ENCODE data around the gene BOLA3.
A peak's percentile ranks its signal among the peaks of the same experiment; 100 is the strongest.
"Not testable (repeated sequence)": the region's sequence is repeated elsewhere in the genome, so short reads cannot be mapped to it uniquely, and the experiment has no call there.

Gene BOLA3

GRCh38 chr2:74101574-74102300 lies 46.0 kb downstream of the BOLA3 start:
- no peak for DNase-seq

- DNase-seq = peak; percentile 52
These were observed 47.2 kb downstream of the BOLA3 start for GRCh38 chr2:74100254-74101216.

GRCh38 chr2:74099835-74100234 lies 47.9 kb downstream of the BOLA3 start:
- DNase-seq = no peak

DNA sequence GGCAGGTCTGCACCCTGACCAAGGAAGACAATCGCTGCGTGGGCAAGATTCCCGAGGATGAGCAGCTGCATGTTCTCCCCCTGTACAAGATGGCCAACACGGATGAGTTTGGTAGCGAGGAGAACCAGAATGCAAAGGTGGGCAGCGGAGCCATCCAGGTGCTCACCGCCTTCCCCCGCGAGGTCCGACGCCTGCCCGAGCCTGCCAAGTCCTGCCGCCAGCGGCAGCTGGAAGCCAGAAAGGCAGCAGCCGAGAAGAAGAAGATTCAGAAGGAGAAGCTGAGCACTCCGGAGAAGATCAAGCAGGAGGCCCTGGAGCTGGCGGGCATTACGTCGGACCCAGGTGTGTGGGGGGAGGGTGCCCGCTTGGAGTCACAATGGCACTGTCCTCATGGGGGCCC lies 48.4 kb downstream of the BOLA3 start:
- no peak for DNase-seq

GRCh38 chr2:74097574-74097973 lies 50.1 kb downstream of the BOLA3 start:
- DNase-seq = peak; percentile 33

GRCh38 chr2:74096052-74096451 lies 51.7 kb downstream of the BOLA3 start:
- DNase-seq = no peak

DNA sequence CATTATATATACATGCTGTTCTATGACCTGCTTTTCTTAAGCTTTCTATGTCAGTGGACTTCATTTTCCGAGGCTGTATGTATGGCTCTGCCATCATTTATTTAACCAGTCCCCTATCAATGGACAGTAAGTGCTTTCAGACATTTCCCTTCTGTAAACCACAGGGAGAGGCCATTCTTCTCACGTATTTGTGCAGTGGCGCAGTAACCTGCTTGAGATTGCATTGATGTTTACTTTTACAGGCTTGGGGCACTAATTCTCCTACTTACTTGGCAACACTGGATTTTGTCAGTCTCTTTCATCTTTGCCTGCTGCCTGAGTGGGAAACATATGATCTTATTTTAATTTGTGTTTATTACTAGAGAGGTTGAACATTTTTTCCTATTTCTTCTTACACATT lies 52.1 kb downstream of the BOLA3 start:
- no peak for DNase-seq

- peak; percentile 49 for DNase-seq
These were observed 53.4 kb downstream of the BOLA3 start for GRCh38 chr2:74094291-74094690.

- DNase-seq = no peak
These were observed 53.9 kb downstream of the BOLA3 start for GRCh38 chr2:74093840-74094239.

- DNase-seq = peak; percentile 41
These were observed 54.3 kb downstream of the BOLA3 start for GRCh38 chr2:74093426-74093825.

GRCh38 chr2:74092275-74092674 lies 55.4 kb downstream of the BOLA3 start:
- DNase-seq = peak; percentile 33

GRCh38 chr2:74091391-74091790 lies 56.3 kb downstream of the BOLA3 start:
- peak; percentile 33 for DNase-seq

DNA sequence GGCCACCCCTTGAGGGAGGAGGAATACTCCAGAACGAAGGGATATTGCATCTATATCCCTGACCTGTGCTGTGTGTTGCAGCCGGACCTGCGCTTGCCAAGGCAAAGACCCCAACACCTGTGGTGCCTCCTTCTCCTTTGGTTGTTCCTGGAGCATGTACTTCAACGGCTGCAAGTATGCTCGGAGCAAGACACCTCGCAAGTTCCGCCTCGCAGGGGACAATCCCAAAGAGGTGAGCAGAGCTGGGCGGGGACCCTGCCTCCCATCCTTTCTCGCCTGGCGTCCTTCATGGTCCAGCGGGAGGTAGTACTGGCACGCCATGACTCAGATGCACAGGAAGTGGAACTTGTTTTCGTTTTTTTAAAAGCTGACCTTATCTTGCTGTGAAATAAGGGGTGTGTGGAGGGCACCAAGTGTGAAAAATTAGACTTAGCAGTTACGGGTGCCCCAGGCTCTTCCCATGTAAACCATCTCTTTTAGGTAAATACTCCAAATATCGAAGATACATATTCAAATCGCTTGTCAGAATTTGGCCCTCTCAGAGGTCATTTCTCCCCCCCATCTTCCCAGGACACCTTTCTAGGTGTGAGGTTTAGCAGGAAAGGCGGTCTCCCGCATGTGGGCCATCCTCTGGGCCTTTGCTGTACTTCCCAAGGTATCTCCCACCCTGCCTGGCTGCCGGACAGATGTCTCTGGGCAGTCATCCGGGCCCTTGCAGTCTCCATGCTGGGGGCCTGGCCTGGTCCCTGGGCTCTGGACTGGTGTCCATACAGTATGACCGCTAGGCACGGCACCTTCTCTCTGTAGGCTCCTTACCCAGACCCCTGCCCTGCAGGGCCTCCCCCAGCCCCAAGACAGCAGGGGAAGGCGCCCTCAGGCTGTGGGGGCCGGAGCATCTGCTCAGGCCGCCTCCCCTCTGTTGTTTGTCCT lies 57.6 kb downstream of the BOLA3 start:
- DNase-seq = no peak

GRCh38 chr2:74088676-74089075 lies 59.0 kb downstream of the BOLA3 start:
- DNase-seq = not testable (repeated sequence)

DNA sequence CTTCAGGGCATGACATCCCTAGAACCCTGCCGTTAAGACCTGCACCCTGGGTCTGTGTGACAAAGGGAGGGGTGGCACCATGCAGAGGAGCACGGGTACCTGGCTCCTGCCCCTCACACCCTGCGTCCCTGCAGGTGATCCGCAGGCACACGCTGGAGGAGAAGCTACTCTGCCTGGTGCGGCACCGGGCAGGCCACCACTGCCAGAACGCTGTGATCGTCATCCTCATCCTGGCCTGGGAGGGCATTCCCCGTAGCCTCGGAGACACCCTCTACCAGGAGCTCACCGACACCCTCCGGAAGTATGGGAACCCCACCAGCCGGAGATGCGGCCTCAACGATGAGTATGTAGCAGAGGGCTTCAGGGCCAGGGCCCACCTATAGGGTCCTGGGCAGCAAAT lies 60.0 kb downstream of the BOLA3 start:
- DNase-seq = no peak

DNA sequence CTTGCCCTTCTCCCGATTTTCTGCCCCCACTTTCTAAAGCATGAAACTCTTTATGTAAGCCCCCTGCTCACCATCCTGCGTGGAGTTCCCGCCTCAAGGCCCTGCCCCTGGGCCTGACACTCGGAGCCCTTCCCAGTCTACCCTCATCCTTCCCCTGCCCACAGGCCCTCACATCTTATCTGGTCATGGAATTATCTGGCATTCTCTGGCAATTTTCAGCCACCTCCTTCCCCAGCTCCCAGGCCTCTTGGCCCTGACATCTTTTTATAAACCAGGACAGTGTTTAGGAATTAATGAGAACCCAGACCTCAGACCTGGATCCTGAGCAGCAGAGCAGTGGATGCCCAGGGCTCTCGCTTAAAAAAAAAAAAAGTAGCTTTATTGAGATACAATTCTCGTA lies 61.7 kb downstream of the BOLA3 start:
- no peak for DNase-seq
